Keratinocyte (primary cell): ENCODE data around the gene ZNF471. TPM values are rescaled to one million over a fixed set of nuclear protein-coding genes. Genes with fewer than 3 reads are reported as not detected.

Experiments
- DNase-seq: peaks from one replicate; pipeline ENCODE4 v3.0.0-alpha.2; 2011; ENCODE audit warnings: low read depth, missing footprints, low spot score
- FAIRE-seq: peaks from 2 replicates; lab custom pipeline; 2011; peaks lifted over from hg19 to GRCh38; lab: Jason Lieb, UNC
- H2AFZ ChIP-seq: 2 replicates; pipeline ENCODE4 v1.6.0; 2012; ENCODE audit warnings: low read length, control low read depth, inconsistent platforms; ENCODE audit not compliant: control insufficient read depth
- H3K27ac ChIP-seq: 2 replicates; pipeline ENCODE4 v1.5.1; 2011; ENCODE audit warnings: low read length; ENCODE audit not compliant: control insufficient read depth, insufficient read depth
- H3K27me3 ChIP-seq: 3 replicates; pipeline ENCODE4 v1.6.0; 2011; ENCODE audit warnings: low read length; ENCODE audit not compliant: control insufficient read depth, insufficient read depth; ENCODE audit errors: extremely low read depth
- H3K36me3 ChIP-seq, 2 experiments: 2 replicates in 1 of 2; 3 replicates in 1 of 2; pipeline ENCODE4 v1.5.1; 2011; ENCODE audit warnings: low read length in 2 of 2, mild to moderate bottlenecking in 1 of 2; ENCODE audit not compliant: control insufficient read depth in 2 of 2, insufficient read depth in 2 of 2; ENCODE audit errors: extremely low read depth in 1 of 2
- H3K4me1 ChIP-seq: 3 replicates; pipeline ENCODE4 v1.5.1; 2011; ENCODE audit warnings: low read length; ENCODE audit not compliant: control insufficient read depth, insufficient read depth; ENCODE audit errors: extremely low read depth
- H3K4me2 ChIP-seq: 3 replicates; pipeline ENCODE4 v1.6.0; 2011; ENCODE audit warnings: low read depth, low read length; ENCODE audit not compliant: control insufficient read depth, insufficient read depth; ENCODE audit errors: extremely low read depth
- H3K4me3 ChIP-seq, 3 experiments: fragments of 200-600 bp in 1 of 3; sonication (generic) in 1 of 3; 2 replicates in 2 of 3; 3 replicates in 1 of 3; pipeline ENCODE4 v1.5.1; 2011 to 2016; ENCODE audit warnings: low read length in 3 of 3, mild to moderate bottlenecking in 3 of 3, control low read depth in 2 of 3, inconsistent platforms in 1 of 3, low read depth in 1 of 3, mixed read lengths in 1 of 3, mixed run types in 1 of 3, moderate library complexity in 1 of 3; ENCODE audit not compliant: control insufficient read depth in 2 of 3, insufficient read depth in 2 of 3; ENCODE audit errors: extremely low read depth in 1 of 3
- H3K79me2 ChIP-seq: 2 replicates; pipeline ENCODE4 v1.6.0; 2012; ENCODE audit warnings: low read length; ENCODE audit not compliant: control insufficient read depth, insufficient read depth
- H3K9ac ChIP-seq: 3 replicates; pipeline ENCODE4 v1.6.0; 2011; ENCODE audit warnings: low read length; ENCODE audit not compliant: control insufficient read depth, insufficient read depth; ENCODE audit errors: extremely low read depth
- H3K9me1 ChIP-seq: 3 replicates; pipeline ENCODE4 v1.6.0; 2011; ENCODE audit warnings: low read length; ENCODE audit not compliant: control insufficient read depth, insufficient read depth; ENCODE audit errors: extremely low read depth
- H3K9me3 ChIP-seq: 2 replicates; pipeline ENCODE4 v1.5.1; 2012; ENCODE audit warnings: low read depth, low read length; ENCODE audit not compliant: control insufficient read depth
- H4K20me1 ChIP-seq: 3 replicates; pipeline ENCODE4 v1.6.0; 2011; ENCODE audit warnings: low read length; ENCODE audit not compliant: control insufficient read depth, insufficient read depth; ENCODE audit errors: extremely low read depth
- EZH2 ChIP-seq: IDR thresholded peaks from one replicate; pipeline ENCODE4 v1.6.1; 2012; ENCODE audit warnings: inconsistent platforms, mild to moderate bottlenecking, low read length, moderate library complexity
- dilution Hi-C: fragments of 300-500 bp; cut with MboI; formaldehyde crosslinking; loops from one replicate; pipeline ENCODE4 v1.7.0; 2020; ENCODE audit warnings: low sequenced_read_pairs; ENCODE audit not compliant: extremely low pct_ligation_motif_present
- polyA plus RNA-seq, 5 experiments: library from polyadenylated mRNA; depleted of rRNA in 3 of 5; stranded (reverse) in 3 of 5; stranded (forward) in 1 of 5; unstranded in 1 of 5; fragments of >200 nt; gene quantifications; 1 replicate in 1 of 5; 2 replicates in 3 of 5; 3 replicates in 1 of 5; pipeline versions ENCODE4 v1.2.1 to v1.2.3, GENCODE V29; 2011 to 2012; ENCODE audit warnings: missing spikeins in 2 of 5, low read depth in 1 of 5, low replicate concordance in 1 of 5
- TF ChIP-seq, protein P1 (sequence below), 3 experiments: IDR thresholded peaks in 1 of 3; conservative IDR thresholded peaks in 1 of 3; optimal IDR thresholded peaks in 1 of 3; 2 replicates in 2 of 3; 3 replicates in 1 of 3; pipeline versions ENCODE3 to v1.5.1; 2011; ENCODE audit warnings: low read length in 3 of 3, mild to moderate bottlenecking in 3 of 3, moderate library complexity in 2 of 3, control low read depth in 1 of 3, inconsistent platforms in 1 of 3; ENCODE audit not compliant: insufficient read depth in 2 of 3; ENCODE audit errors: extremely low read depth in 1 of 3

ZNF471 gene
- polyA plus RNA-seq, 1 donor (not counting 4 experiments of a cell fraction or from before 2014, with no cell fraction given): 5.1 TPM

DNA sequence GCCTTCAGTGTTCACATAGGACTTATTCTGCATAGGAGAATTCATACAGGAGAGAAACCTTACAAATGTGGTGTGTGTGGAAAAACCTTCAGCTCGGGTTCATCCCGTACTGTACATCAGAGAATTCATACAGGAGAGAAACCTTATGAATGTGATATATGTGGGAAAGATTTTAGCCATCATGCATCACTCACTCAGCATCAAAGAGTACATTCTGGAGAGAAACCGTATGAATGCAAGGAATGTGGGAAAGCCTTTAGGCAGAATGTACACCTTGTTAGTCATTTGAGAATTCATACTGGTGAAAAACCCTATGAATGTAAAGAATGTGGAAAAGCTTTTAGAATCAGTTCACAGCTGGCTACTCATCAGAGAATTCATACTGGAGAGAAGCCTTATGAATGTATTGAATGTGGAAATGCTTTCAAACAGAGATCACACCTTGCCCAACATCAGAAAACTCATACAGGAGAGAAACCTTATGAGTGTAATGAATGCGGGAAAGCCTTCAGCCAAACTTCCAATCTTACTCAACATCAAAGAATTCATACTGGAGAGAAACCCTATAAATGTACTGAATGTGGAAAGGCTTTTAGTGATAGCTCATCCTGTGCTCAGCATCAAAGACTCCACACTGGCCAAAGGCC, 17.7 kb downstream of the ZNF471 start:
- Histone ChIP-seq H3K9me1 (no peaks in the 10 kb centered on the region), H3K4me2 (no peak overlapping the region), H3K9me3 (peaks cover 45% of the 10 kb centered on the region), H3K79me2 (no peaks in the 10 kb centered on the region), H4K20me1 (no peaks in the 10 kb centered on the region), H3K4me3 (no peak overlapping the region), H2AFZ (no peak overlapping the region), H3K9ac (no peak overlapping the region), H3K36me3 (no peaks in the 10 kb centered on the region), H3K27me3 (no peaks in the 10 kb centered on the region), H3K27ac (no peak overlapping the region), H3K4me1 (no peaks in the 10 kb centered on the region)
- FAIRE-seq: no peak
- dilution Hi-C loops: no loop called here
- DNase-seq: no peak
- TF ChIP-seq, protein P1, sequence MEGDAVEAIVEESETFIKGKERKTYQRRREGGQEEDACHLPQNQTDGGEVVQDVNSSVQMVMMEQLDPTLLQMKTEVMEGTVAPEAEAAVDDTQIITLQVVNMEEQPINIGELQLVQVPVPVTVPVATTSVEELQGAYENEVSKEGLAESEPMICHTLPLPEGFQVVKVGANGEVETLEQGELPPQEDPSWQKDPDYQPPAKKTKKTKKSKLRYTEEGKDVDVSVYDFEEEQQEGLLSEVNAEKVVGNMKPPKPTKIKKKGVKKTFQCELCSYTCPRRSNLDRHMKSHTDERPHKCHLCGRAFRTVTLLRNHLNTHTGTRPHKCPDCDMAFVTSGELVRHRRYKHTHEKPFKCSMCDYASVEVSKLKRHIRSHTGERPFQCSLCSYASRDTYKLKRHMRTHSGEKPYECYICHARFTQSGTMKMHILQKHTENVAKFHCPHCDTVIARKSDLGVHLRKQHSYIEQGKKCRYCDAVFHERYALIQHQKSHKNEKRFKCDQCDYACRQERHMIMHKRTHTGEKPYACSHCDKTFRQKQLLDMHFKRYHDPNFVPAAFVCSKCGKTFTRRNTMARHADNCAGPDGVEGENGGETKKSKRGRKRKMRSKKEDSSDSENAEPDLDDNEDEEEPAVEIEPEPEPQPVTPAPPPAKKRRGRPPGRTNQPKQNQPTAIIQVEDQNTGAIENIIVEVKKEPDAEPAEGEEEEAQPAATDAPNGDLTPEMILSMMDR (optimal IDR thresholded peaks at IDR 0.05 in 1 of 3, IDR thresholded peaks at IDR 0.05 in 1 of 3, conservative IDR thresholded peaks at IDR 0.05 in 1 of 3; ENCODE audit: extremely low read depth in 1 of 3, insufficient read depth in 2 of 3, low read length in 3 of 3): no peak
- no peak for TF ChIP-seq EZH2

DNA sequence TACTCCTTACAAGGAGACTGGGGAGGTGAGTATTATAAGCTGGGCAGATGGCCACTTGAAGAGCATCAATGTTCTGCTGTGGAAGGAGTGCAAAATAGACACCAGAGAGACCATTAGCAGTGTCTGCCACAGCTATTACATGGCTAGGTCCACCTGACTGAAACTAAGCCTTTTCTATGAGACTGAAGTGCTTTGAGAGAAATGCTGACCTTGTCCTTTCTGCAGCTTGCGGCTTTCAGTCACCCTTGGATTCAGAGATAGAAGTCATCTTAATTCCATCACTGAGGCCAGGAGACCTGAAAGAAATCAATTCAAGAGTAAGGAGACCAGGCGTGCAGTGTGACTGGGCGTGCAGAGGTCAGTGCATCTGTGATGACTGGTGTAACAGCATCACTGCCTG, 29.8 kb downstream of the ZNF471 start:
- FAIRE-seq: no peak
- H2AFZ ChIP-seq: peak overlapping the region; percentile 95

More for the DNA sequence above, 29.8 kb downstream of the ZNF471 start:
- dilution Hi-C loops: no loop called here
- Histone ChIP-seq H3K4me1 (peaks cover 4% of the 10 kb centered on the region), H3K36me3 (peaks cover 0 to 4% of the 10 kb centered on the region in 2 experiments), H3K9ac (no peak overlapping the region), H4K20me1 (no peaks in the 10 kb centered on the region), H3K27ac (no peak overlapping the region), H3K79me2 (no peaks in the 10 kb centered on the region), H3K4me2 (peak overlapping the region; percentile 72), H3K4me3 (no peak overlapping the region), H3K9me1 (no peaks in the 10 kb centered on the region), H3K9me3 (peaks cover 4% of the 10 kb centered on the region), H3K27me3 (no peaks in the 10 kb centered on the region)
- no peak for TF ChIP-seq EZH2
- TF ChIP-seq, protein P1 (optimal IDR thresholded peaks at IDR 0.05 in 1 of 3, IDR thresholded peaks at IDR 0.05 in 1 of 3, conservative IDR thresholded peaks at IDR 0.05 in 1 of 3; ENCODE audit: extremely low read depth in 1 of 3, insufficient read depth in 2 of 3, low read length in 3 of 3): no peak
- no peak for DNase-seq
